Measurements from ENCODE around the gene LYSET. TPM values are rescaled to one million over a fixed set of nuclear protein-coding genes. Genes with fewer than 3 reads are reported as not detected.

Gene LYSET
- total and polyA plus RNA-seq, 2 of the 4 experiments (the other 2 are of a cell fraction), result 6.3 to 10.2 TPM

GRCh38 chr14:93234798-93235197 is 49.7 kb downstream of the LYSET start:
- TF ChIP-seq SMC3 (IDR thresholded peaks at IDR 0.05; ENCODE audit: low read depth, low read length) (no peak), FOS (IDR thresholded peaks at IDR 0.05; ENCODE audit: low read depth, low read length) (peak; percentile 61), NFE2L2 (IDR thresholded peaks at IDR 0.05; ENCODE audit: low read depth, low read length) (0 out of 2 replicates have a peak, but pooled peaks have one; percentile 48), MAZ (IDR thresholded peaks at IDR 0.05; ENCODE audit: borderline replicate concordance, low read depth, low read length) (0 out of 2 replicates have a peak, but pooled peaks have one; percentile 35), MAFK (IDR thresholded peaks at IDR 0.05; ENCODE audit: low read depth, low read length) (peak; percentile 80)
- Histone ChIP-seq H2BK20ac (ENCODE audit: low read depth, low read length) (no peak overlapping the region), H4K91ac (ENCODE audit: insufficient read depth, low read depth, low read length) (no peak overlapping the region), H3K36me3 (ENCODE audit: control insufficient read depth, insufficient read depth, low read length) (no peaks in the 10 kb centered on the region; the same call in 1 of the 2 replicates), H2AK5ac (ENCODE audit: low read depth, low read length) (no peak overlapping the region; the same call in 1 of the 2 replicates), H2BK5ac (ENCODE audit: low read depth, low read length, poor library complexity, severe bottlenecking) (no peak overlapping the region), H4K20me1 (ENCODE audit: insufficient read depth, low read length) (no peaks in the 10 kb centered on the region), H3K4me3 (ENCODE audit: insufficient read depth, low read depth, low read length) (no peak overlapping the region), H3K79me1 (ENCODE audit: low read depth in 1 of 2, low read length in 2 of 2) (peaks cover 5 to 6% of the 10 kb centered on the region in 2 experiments; a peak in 3 of 4 replicates), H3K23ac (ENCODE audit: low read depth, low read length) (no peak overlapping the region), H3K9me3 (ENCODE audit: control insufficient read depth, insufficient read depth, low read length) (no peaks in the 10 kb centered on the region), H2AK9ac (replicated peaks; ENCODE audit: low read depth, low read length, poor library complexity) (peak overlapping the region; percentile 46), H2BK15ac (ENCODE audit: low read depth, low read length) (no peak overlapping the region), H3K9me1 (ENCODE audit: insufficient read depth, low read length) (peaks cover 15% of the 10 kb centered on the region; the same call in 1 of the 2 replicates), H2AFZ (replicated peaks; ENCODE audit: low read length, poor library complexity) (peak overlapping the region; percentile 24), H3K18ac (ENCODE audit: low read depth, low read length) (no peak overlapping the region), H3K56ac (ENCODE audit: extremely low read depth, insufficient read depth, low read length) (no peak overlapping the region), H4K8ac (ENCODE audit: low read depth in 2 of 2, low read length in 2 of 2) (no peak overlapping the region), H3K4ac (ENCODE audit: low read depth, low read length) (no peak overlapping the region; the same call in 1 of the 2 replicates), H3K9ac (ENCODE audit: low read depth, low read length) (no peak overlapping the region), H3K27me3 (ENCODE audit: control insufficient read depth, insufficient read depth, low read length) (no peaks in the 10 kb centered on the region), H4K5ac (ENCODE audit: low read depth, low read length) (no peak overlapping the region), H3K14ac (replicated peaks; ENCODE audit: low read depth, low read length) (0 out of 2 replicates have a peak overlapping the region, but pooled peaks have one; percentile 16), H2BK120ac (ENCODE audit: low read depth, low read length) (no peak overlapping the region), H3K27ac (ENCODE audit: insufficient read depth, low read length) (no peak overlapping the region), H3K4me1 (ENCODE audit: control insufficient read depth, insufficient read depth, low read length) (peaks cover 4% of the 10 kb centered on the region), H3K4me2 (ENCODE audit: low read depth, low read length) (no peak overlapping the region)
- ChIA-PET POLR2A (ENCODE audit: unreplicated experiment) (no interaction called here), CTCF (no interaction called here)
- in situ Hi-C loops (cut with MboI; ENCODE audit: low sequenced_read_pairs) (no loop called here), intact Hi-C loops (cut with micrococcal nuclease) (loop anchor here (1.0 to 2.0 kb wide), 2 partner anchors 308 to 385 kb away; no protein-coding TSS in a partner anchor), dilution Hi-C loops (cut with HindIII; ENCODE audit: low sequenced_read_pairs, unreplicated experiment) (no loop called here)
- DNase-seq, result peak; percentile 85
- ATAC-seq (ENCODE audit: low read depth), result no peak; the same call in 1 of the 2 replicates
- BruUV-seq (replicated peaks), result no TSS peak
- 68% methylated on average over 3 of the region's 10 CpGs; no CpG with 5 or more reads in 1 of the 2 experiments for WGBS, 2 experiments (ENCODE audit: extremely low coverage in 2 of 2, insufficient read length in 1 of 2)

Other genes starting within 250 kb of the LYSET start
- 15.3 and 21.7 TPM in 2 replicates for gene ITPK1, start 69.4 kb upstream of the LYSET start, total RNA-seq (2012; rRNA removed)
- 23.0 and 26.9 TPM in 2 replicates for gene ITPK1, start 69.4 kb upstream of the LYSET start, polyA plus RNA-seq (2012; rRNA removed)
- gene MOAP1, start 420 bp upstream of the LYSET start, total RNA-seq (2012; rRNA removed), result 9.9 and 12.8 TPM in 2 replicates
- 10.7 and 13.2 TPM in 2 replicates for gene MOAP1, start 420 bp upstream of the LYSET start, polyA plus RNA-seq (2012; rRNA removed)
- 4.3 and 10.3 TPM in 2 replicates for gene GON7, start 21.7 kb downstream of the LYSET start, total RNA-seq (2012; rRNA removed)
- 5.6 and 7.8 TPM in 2 replicates for gene GON7, start 21.7 kb downstream of the LYSET start, polyA plus RNA-seq (2012; rRNA removed)
- 29.4 and 55.8 TPM in 2 replicates for gene UBR7, start 21.9 kb downstream of the LYSET start, total RNA-seq (2012; rRNA removed)
- 20.3 and 24.2 TPM in 2 replicates for gene UBR7, start 21.9 kb downstream of the LYSET start, polyA plus RNA-seq (2012; rRNA removed)
- 30.5 and 30.6 TPM in 2 replicates for gene BTBD7, start 147.7 kb downstream of the LYSET start, total RNA-seq (2012; rRNA removed)
- 11.9 and 12.3 TPM in 2 replicates for gene BTBD7, start 147.7 kb downstream of the LYSET start, polyA plus RNA-seq (2012; rRNA removed)
- not detected in 2 replicates for gene COX8C, start 161.9 kb downstream of the LYSET start, total RNA-seq (2012; rRNA removed)
- not detected in 2 replicates for gene COX8C, start 161.9 kb downstream of the LYSET start, polyA plus RNA-seq (2012; rRNA removed)
- under 0.01 TPM in 1 of 2 replicates, not detected in the other for gene UNC79, start 245.6 kb downstream of the LYSET start, total RNA-seq (2012; rRNA removed)
- gene UNC79, start 245.6 kb downstream of the LYSET start, polyA plus RNA-seq (2012; rRNA removed), result under 0.01 and 0.03 TPM in 2 replicates

Measured in IMR-90 (cell line).